GM12875 (cell line): ENCODE results near the gene CADM1.

ENCODE experiments used
- H3K4me3 ChIP-seq: one replicate; pipeline ENCODE4 v1.5.1; 2011; ENCODE audit warnings: low read depth, low read length, control low read depth
- TF ChIP-seq, protein P1 (sequence below): IDR thresholded peaks from 2 replicates; pipeline ENCODE4 v1.5.1; 2011; ENCODE audit warnings: low read depth, mild to moderate bottlenecking, control low read depth, inconsistent platforms, low read length, moderate library complexity, borderline replicate concordance; ENCODE audit not compliant: insufficient read depth

Gene CADM1

DNA sequence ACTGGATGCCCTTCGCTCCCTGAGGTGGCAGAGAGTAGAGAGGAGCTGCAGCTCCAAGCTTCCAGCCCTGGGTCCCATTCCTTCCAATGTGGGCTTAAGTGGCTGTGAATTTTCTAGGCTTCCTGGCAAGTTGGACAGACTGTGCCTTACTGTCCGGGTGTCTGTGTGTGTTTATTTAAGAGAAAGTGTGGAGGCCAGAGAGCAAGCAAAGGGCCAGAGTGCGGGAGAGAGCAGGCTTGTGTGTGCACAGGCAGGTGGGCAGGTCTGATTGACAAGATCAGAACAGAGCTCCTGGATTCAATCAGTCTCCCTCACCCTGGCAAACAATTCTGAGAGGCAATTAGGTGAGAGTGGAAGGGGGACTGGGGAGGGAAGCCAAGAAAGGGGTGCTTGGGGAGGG is 347.0 kb downstream of the CADM1 start:
- TF ChIP-seq, protein P1, sequence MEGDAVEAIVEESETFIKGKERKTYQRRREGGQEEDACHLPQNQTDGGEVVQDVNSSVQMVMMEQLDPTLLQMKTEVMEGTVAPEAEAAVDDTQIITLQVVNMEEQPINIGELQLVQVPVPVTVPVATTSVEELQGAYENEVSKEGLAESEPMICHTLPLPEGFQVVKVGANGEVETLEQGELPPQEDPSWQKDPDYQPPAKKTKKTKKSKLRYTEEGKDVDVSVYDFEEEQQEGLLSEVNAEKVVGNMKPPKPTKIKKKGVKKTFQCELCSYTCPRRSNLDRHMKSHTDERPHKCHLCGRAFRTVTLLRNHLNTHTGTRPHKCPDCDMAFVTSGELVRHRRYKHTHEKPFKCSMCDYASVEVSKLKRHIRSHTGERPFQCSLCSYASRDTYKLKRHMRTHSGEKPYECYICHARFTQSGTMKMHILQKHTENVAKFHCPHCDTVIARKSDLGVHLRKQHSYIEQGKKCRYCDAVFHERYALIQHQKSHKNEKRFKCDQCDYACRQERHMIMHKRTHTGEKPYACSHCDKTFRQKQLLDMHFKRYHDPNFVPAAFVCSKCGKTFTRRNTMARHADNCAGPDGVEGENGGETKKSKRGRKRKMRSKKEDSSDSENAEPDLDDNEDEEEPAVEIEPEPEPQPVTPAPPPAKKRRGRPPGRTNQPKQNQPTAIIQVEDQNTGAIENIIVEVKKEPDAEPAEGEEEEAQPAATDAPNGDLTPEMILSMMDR, result no peak
- H3K4me3 ChIP-seq, result no peak overlapping the region

DNA sequence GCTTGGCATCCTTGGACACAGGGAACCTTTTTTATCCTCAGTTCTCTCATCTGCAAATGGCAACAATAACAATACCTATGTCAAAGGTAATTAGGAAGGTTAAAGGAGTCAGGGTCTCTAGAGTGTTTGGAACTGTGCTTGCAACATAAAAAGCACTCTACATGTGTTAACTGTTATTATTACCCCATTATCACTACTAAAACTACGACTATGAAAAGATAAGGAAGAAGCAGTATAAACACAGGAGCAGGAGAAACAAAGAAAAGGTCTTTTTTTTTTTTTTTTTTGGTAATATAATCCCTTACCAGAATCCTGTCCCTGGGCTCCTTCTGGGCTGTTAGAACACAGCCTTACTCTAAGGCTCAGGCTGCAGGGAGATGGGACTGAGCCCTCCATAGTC is 348.2 kb downstream of the CADM1 start:
- no peak overlapping the region for H3K4me3 ChIP-seq
- TF ChIP-seq, protein P1, result no peak

DNA sequence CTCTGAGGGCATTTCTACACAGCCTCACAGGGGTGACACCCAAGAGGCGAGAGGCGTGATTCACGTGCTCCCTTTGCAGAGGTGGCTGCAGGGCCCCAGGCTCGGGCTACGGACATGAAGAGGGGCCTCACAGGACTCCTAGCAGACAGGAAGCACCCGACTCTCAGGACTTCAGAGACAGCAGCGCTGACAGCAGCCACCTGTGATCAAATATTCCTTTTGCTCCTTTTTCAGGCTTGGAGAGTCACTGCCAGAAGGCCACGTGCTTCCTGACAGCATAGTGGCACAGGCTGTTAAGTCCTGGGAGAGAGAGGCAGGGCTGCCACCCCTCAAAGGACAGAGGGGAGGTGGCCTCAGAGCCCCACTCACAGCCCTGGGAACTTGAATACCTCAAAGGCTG is 348.9 kb downstream of the CADM1 start:
- TF ChIP-seq, protein P1, result no peak
- no peak overlapping the region for H3K4me3 ChIP-seq

DNA sequence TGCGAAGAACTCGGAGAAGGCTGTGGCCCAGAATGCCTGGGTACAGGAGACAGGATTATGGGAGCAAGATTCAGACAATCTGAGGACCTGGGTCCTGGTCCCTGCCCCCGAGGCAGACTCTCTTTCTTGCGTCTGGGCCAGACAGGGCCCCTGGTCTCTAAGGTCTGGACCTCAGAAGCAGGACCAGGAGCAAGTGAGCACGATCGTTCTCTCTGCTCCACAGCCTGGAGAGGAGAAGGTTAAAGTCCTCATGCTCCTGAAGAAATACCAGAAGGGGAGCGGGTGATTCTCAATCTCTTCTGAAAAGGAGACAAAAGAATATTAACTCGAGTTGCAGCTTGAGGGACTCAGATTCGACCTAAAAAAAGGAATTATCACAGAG is 349.9 kb downstream of the CADM1 start:
- TF ChIP-seq, protein P1, result no peak
- H3K4me3 ChIP-seq, result no peak overlapping the region

DNA sequence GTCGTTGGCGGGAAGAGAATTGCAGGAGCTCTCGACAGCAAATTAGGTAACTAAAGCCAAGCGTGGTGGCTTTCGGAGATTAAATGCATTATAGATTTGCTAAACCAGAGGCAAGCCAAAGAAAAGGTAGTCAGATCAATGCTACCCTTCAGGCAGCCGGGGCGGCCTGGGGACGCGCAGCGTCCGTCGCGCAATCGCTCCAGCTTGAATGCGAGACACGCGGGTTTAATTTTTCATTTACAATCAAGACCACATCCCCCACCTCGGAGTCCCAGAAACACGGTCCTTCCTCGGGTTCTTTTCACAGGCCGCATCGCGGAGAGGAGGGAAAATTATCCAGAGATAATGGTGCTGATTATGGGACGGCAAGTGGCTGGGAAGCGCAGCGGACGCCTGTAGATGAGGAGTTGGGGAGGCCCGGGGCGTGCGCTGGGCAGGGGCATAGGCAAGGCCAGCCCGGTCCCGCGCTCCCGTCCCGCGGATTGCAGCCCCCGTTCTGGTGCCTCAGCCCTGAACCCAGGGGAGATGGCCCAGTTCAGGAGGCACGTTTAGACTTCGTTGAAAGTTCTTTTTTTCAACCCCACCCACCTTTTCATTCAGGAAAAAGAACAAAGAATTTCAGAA is 350.4 kb downstream of the CADM1 start:
- TF ChIP-seq, protein P1, result no peak
- H3K4me3 ChIP-seq, result no peak overlapping the region

DNA sequence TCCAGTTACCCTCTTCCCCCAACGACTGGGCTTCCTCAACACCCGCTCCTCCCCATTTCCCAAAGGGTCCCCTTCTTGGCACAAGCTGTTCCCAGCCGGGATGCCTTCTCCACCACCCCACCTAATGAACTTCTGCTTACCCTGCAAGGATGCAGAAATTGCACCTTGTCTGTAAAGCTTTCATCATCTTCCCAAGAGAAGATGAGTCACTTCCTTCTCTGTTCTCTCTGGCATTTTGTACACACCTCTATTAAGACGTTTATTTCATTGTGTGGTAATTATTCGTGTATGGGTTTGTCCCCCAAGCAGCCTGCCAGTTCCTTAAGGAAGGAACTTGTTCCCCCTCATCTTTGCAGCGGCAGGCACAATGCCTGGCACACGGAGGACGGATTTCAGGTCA is 351.1 kb downstream of the CADM1 start:
- no peak overlapping the region for H3K4me3 ChIP-seq
- TF ChIP-seq, protein P1, result no peak

DNA sequence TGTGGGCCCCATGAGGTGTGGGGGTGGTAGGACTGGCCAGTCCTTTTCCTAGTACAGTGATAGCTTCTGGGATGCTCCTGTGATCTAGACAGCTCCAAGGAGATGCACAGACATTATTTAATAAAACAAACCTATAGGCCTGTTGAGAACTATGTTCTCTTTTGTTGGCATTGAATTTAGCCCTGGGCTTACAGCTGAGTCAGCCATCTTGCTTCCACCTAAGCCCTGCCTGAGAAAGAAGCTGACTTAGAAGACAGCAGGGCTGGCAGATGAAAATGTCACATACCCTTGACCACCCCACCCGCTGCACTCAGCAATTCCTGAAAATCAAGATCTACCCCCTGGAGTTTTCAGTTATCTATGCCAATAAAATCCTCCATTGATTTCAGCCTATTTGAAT is 353.2 kb downstream of the CADM1 start:
- H3K4me3 ChIP-seq, result no peak overlapping the region
- TF ChIP-seq, protein P1, result no peak
